ENCODE data around the gene IL9R. TPM values are rescaled to one million over a fixed set of nuclear protein-coding genes. Genes with fewer than 3 reads are reported as not detected.
A peak's percentile ranks its signal among the peaks of the same experiment; 100 is the strongest.
"Not testable (repeated sequence)": the region's sequence is repeated elsewhere in the genome, so short reads cannot be mapped to it uniquely, and the experiment has no call there.

The IL9R gene
- total RNA-seq, 4 donors from 2014 or later, result 0.42 TPM; not detected in 3

- Histone ChIP-seq H3K36me3 (no peaks in the 10 kb centered on the region), H3K4me3 (no peak overlapping the region), H3K27ac (replicated peaks in 1 of 4) (no peak overlapping the region), H3K9me3 (no peaks in the 10 kb centered on the region), H3K27me3 (no peaks in the 10 kb centered on the region), H3K4me1 (no peaks in the 10 kb centered on the region)
- no peak for TF ChIP-seq POLR2AphosphoS5 (IDR thresholded peaks at IDR 0.05)
- TF ChIP-seq POLR2A (IDR thresholded peaks at IDR 0.05; ENCODE audit: low read depth), result no peak
- no peak for TF ChIP-seq CTCF (IDR thresholded peaks at IDR 0.05)
- TF ChIP-seq EP300 (IDR thresholded peaks at IDR 0.05), result no peak
- DNase-seq (ENCODE audit: extremely low spot score), result no peak
- intact Hi-C loops (cut with DNase I), result no loop called here
Observed at GRCh38 chrX:155995321-155995875, 2.1 kb upstream of the IL9R start.

GRCh38 chrX:155998116-155998515, 620 bp downstream of the IL9R start:
- no peak for DNase-seq (ENCODE audit: extremely low spot score)
- Histone ChIP-seq H3K9me3 (no peaks in the 10 kb centered on the region), H3K4me3 (no peak overlapping the region), H3K27me3 (no peaks in the 10 kb centered on the region), H3K27ac (replicated peaks in 1 of 4) (no peak overlapping the region), H3K4me1 (no peaks in the 10 kb centered on the region), H3K36me3 (no peaks in the 10 kb centered on the region)
- 60% methylated on average over 1 of the region's 1 CpG for WGBS
- intact Hi-C loops (cut with DNase I), result no loop called here
- no peak for TF ChIP-seq CTCF (IDR thresholded peaks at IDR 0.05)
- no peak for TF ChIP-seq POLR2AphosphoS5 (IDR thresholded peaks at IDR 0.05)
- TF ChIP-seq POLR2A (IDR thresholded peaks at IDR 0.05; ENCODE audit: low read depth), result no peak
- TF ChIP-seq EP300 (IDR thresholded peaks at IDR 0.05), result no peak

GRCh38 chrX:155998761-155999510, 1.4 kb downstream of the IL9R start:
- no peaks in the 10 kb centered on the region for H3K4me1 ChIP-seq
- intact Hi-C loops (cut with DNase I), result no loop called here
- H3K4me3 ChIP-seq, result no peak overlapping the region
- no peaks in the 10 kb centered on the region for H3K36me3 ChIP-seq
- H3K27me3 ChIP-seq, result no peaks in the 10 kb centered on the region
- WGBS, result 69% methylated on average over 6 of the region's 9 CpGs
- DNase-seq (ENCODE audit: extremely low spot score), result peak; percentile 55
- H3K27ac ChIP-seq (replicated peaks in 1 of 4), result no peak overlapping the region
- no peak for TF ChIP-seq POLR2AphosphoS5 (IDR thresholded peaks at IDR 0.05)
- TF ChIP-seq EP300 (IDR thresholded peaks at IDR 0.05), result no peak
- no peak for TF ChIP-seq POLR2A (IDR thresholded peaks at IDR 0.05; ENCODE audit: low read depth)
- no peak for TF ChIP-seq CTCF (IDR thresholded peaks at IDR 0.05)
- no peaks in the 10 kb centered on the region for H3K9me3 ChIP-seq

- intact Hi-C loops (cut with DNase I); H3K4me1 ChIP-seq; H3K36me3 ChIP-seq; H3K27me3 ChIP-seq; H3K4me3 ChIP-seq; H3K27ac ChIP-seq (replicated peaks in 1 of 4); DNase-seq (ENCODE audit: extremely low spot score); H3K9me3 ChIP-seq: not testable (repeated sequence)
- WGBS, result 72% methylated on average over 9 of the region's 9 CpGs
Observed at GRCh38 chrX:155999751-156000150, 2.3 kb downstream of the IL9R start.

- Histone ChIP-seq H3K9me3 (no peaks in the 10 kb centered on the region), H3K4me1 (no peaks in the 10 kb centered on the region), H3K36me3 (no peaks in the 10 kb centered on the region), H3K27ac (replicated peaks in 1 of 4) (no peak overlapping the region), H3K4me3 (no peak overlapping the region), H3K27me3 (no peaks in the 10 kb centered on the region)
- DNase-seq (ENCODE audit: extremely low spot score), result peak; percentile 89
- WGBS, result no CpG with 5 or more reads among the region's 5 CpGs
- TF ChIP-seq POLR2AphosphoS5 (IDR thresholded peaks at IDR 0.05) (no peak), EP300 (IDR thresholded peaks at IDR 0.05) (no peak), POLR2A (IDR thresholded peaks at IDR 0.05; ENCODE audit: low read depth) (no peak)
- intact Hi-C loops (cut with DNase I), result no loop called here
Observed at GRCh38 chrX:156000361-156000926, 2.9 kb downstream of the IL9R start.
